ENCODE measurements around the gene SCN2B. TPM values are rescaled to one million over a fixed set of nuclear protein-coding genes. Genes with fewer than 3 reads are reported as not detected.

The SCN2B gene
- total RNA-seq, 2 experiments from 2014 or later = 0.06 to 0.10 TPM

- no peak overlapping the region for H3K4me2 ChIP-seq (ENCODE audit: low read length)
- no TSS peak for BruUV-seq (replicated peaks)
- H3K27ac ChIP-seq (ENCODE audit: low read depth, low read length, poor library complexity, severe bottlenecking) = no peak overlapping the region
- H3K4me1 ChIP-seq (ENCODE audit: insufficient read depth, low read length, poor library complexity, severe bottlenecking) = peaks cover 45% of the 10 kb centered on the region
- no peaks in the 10 kb centered on the region for H3K79me2 ChIP-seq (ENCODE audit: insufficient read depth, low read depth, low read length)
- H3K4me3 ChIP-seq (ENCODE audit: low read depth, low read length, poor library complexity, severe bottlenecking) = no peak overlapping the region
- CTCF ChIA-PET (ENCODE audit: unreplicated experiment) = no interaction called here
- DNase-seq (ENCODE audit: low spot score) = no peak
- no peaks in the 10 kb centered on the region for H4K20me1 ChIP-seq (ENCODE audit: insufficient read depth, low read length)
- POLR2A ChIA-PET = interaction anchor here (0.5 kb wide), 1 partner anchor 785 kb away, joined by 4 read pairs; no protein-coding TSS in a partner anchor
- TF ChIP-seq CTCF (conservative IDR thresholded peaks at IDR 0.05; ENCODE audit: low read length) (no peak), EZH2phosphoT487 (IDR thresholded peaks at IDR 0.05; ENCODE audit: borderline replicate concordance, low read depth, low read length) (no peak)
- intact Hi-C loops (cut with micrococcal nuclease; ENCODE audit: unreplicated experiment) = no loop called here
- no peaks in the 10 kb centered on the region for H3K36me3 ChIP-seq (ENCODE audit: insufficient read depth, low read length)
- peak overlapping the region; percentile 37 for H2AFZ ChIP-seq (ENCODE audit: low read length)
- H3K9me3 ChIP-seq (ENCODE audit: low read length) = no peaks in the 10 kb centered on the region
- no peaks in the 10 kb centered on the region for H3K9me2 ChIP-seq (ENCODE audit: insufficient read depth, low read length)
These were observed 41.1 kb upstream of the SCN2B start for GRCh38 chr11:118217575-118217974.

DNA sequence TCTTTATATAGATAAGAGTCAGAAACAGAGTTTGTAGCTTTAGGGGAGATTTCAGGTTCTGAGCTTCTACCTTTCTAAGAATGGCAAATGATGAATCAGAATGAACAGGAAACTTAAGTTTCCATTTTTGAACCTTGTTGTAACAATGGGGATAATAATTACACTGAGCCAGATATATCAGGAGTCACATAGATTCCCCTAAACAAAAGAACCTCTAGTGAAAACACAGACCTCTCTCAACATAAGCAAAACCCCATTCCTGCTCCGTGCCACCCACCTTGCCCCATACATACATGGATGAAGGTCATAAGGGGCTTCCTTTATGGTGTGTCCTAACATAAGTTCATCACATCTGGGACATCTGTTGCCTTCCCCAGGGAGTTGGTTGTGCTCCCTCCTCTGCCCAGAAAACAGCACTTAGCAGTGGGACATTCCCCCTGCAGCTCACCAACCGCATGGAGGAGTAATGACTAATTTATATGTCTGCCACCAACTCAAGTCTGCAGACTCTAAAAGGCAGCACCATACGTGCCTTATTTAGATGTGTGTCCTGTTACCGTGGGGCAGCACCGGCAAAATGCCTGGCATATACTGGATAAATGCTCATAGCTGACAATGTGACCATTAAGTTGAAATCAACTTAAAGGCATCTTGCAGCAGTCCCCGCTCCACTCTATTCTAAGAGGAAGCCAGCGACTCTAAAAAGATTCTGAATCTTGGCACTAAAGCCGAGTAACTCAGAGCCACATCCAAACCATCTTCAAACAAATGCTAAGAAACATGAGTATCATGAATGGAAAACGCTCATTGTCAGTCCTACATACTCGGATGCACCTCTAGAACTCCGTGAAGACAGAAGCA, 40.4 kb upstream of the SCN2B start:
- Histone ChIP-seq H3K4me3 (ENCODE audit: low read depth, low read length, poor library complexity, severe bottlenecking) (no peak overlapping the region), H3K9me3 (ENCODE audit: low read length) (no peaks in the 10 kb centered on the region), H3K4me1 (ENCODE audit: insufficient read depth, low read length, poor library complexity, severe bottlenecking) (peaks cover 45% of the 10 kb centered on the region), H3K4me2 (ENCODE audit: low read length) (peak overlapping the region; percentile 17; the same call in 1 of the 2 replicates), H3K79me2 (ENCODE audit: insufficient read depth, low read depth, low read length) (no peaks in the 10 kb centered on the region), H4K20me1 (ENCODE audit: insufficient read depth, low read length) (no peaks in the 10 kb centered on the region), H2AFZ (ENCODE audit: low read length) (peak overlapping the region; percentile 37), H3K27ac (ENCODE audit: low read depth, low read length, poor library complexity, severe bottlenecking) (no peak overlapping the region), H3K36me3 (ENCODE audit: insufficient read depth, low read length) (no peaks in the 10 kb centered on the region), H3K9me2 (ENCODE audit: insufficient read depth, low read length) (no peaks in the 10 kb centered on the region)
- CTCF ChIA-PET (ENCODE audit: unreplicated experiment) = interaction anchor here (0.6 to 0.7 kb wide), 2 partner anchors 50 to 91 kb away, joined by 3 read pairs; no protein-coding TSS in a partner anchor
- intact Hi-C loops (cut with micrococcal nuclease; ENCODE audit: unreplicated experiment) = no loop called here
- no TSS peak for BruUV-seq (replicated peaks)
- no peak for DNase-seq (ENCODE audit: low spot score)
- TF ChIP-seq EZH2phosphoT487 (IDR thresholded peaks at IDR 0.05; ENCODE audit: borderline replicate concordance, low read depth, low read length) = no peak
- TF ChIP-seq CTCF (conservative IDR thresholded peaks at IDR 0.05; ENCODE audit: low read length) = no peak
- POLR2A ChIA-PET = interaction anchor here (0.5 kb wide), 1 partner anchor 785 kb away, joined by 4 read pairs; no protein-coding TSS in a partner anchor

DNA sequence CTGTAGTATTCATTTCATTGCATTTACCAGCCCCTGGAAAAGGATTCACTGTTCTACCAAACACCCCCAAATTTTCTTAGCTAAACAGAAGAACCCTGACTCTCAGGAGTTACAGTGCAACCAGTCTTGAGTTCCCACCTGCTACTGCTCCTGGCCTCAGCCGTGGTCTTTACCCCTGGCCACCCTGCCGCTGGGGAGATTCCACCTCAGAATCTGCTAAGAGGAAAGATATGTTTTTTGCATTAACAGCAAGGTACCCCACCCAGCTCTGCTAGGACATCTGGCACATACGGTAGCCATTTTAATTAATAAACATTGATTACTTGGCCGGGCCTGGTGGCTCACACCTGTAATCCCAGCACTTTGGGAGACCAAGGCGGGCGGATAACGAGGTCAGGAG, 39.3 kb upstream of the SCN2B start:
- BruUV-seq (replicated peaks) = no TSS peak
- intact Hi-C loops (cut with micrococcal nuclease; ENCODE audit: unreplicated experiment) = no loop called here
- Histone ChIP-seq H4K20me1 (ENCODE audit: insufficient read depth, low read length) (no peaks in the 10 kb centered on the region), H3K27ac (ENCODE audit: low read depth, low read length, poor library complexity, severe bottlenecking) (no peak overlapping the region), H3K4me1 (ENCODE audit: insufficient read depth, low read length, poor library complexity, severe bottlenecking) (peaks cover 45% of the 10 kb centered on the region), H3K4me2 (ENCODE audit: low read length) (peak overlapping the region; percentile 69), H3K36me3 (ENCODE audit: insufficient read depth, low read length) (no peaks in the 10 kb centered on the region), H3K79me2 (ENCODE audit: insufficient read depth, low read depth, low read length) (no peaks in the 10 kb centered on the region), H3K4me3 (ENCODE audit: low read depth, low read length, poor library complexity, severe bottlenecking) (no peak overlapping the region), H2AFZ (ENCODE audit: low read length) (peak overlapping the region; percentile 90), H3K9me3 (ENCODE audit: low read length) (no peaks in the 10 kb centered on the region), H3K9me2 (ENCODE audit: insufficient read depth, low read length) (no peaks in the 10 kb centered on the region)
- TF ChIP-seq EZH2phosphoT487 (IDR thresholded peaks at IDR 0.05; ENCODE audit: borderline replicate concordance, low read depth, low read length) = no peak
- TF ChIP-seq CTCF (conservative IDR thresholded peaks at IDR 0.05; ENCODE audit: low read length) = no peak
- ChIA-PET POLR2A (interaction anchor here (1.6 kb wide), 1 partner anchor 31 kb away, joined by 4 read pairs; no protein-coding TSS in a partner anchor), CTCF (ENCODE audit: unreplicated experiment) (no interaction called here)
- DNase-seq (ENCODE audit: low spot score) = no peak
